DMS114 treated with DMSO at 0.1 percent for 48 hours (cell line): Measurements from ENCODE around the gene MAN1B1.

Experiments
- DNase-seq: peaks from one replicate; lab custom pipeline; 2025; ENCODE audit not compliant: unreplicated experiment; lab: John Stamatoyannopoulos, UW

MAN1B1 gene

DNA sequence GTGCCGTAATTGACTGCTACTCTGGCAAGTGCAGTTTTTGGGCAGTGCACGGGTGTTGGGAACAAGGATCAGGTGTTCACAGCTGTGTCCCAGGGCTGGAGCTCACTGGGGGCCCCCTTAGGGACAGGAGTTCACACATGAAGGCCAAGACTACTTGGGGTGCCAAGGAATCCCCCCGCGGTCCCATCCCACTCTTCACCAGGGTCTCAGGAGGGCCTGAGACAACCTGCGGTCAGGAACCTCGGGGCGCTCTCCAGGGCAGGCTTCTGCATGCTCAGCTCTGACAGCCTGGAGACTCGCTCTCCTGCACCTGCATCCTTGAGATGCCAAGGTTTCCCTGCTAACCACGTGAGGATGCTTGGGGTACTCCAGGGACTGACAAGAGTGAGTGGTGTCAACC, 2.3 kb upstream of the MAN1B1 start:
- no peak for DNase-seq

DNA sequence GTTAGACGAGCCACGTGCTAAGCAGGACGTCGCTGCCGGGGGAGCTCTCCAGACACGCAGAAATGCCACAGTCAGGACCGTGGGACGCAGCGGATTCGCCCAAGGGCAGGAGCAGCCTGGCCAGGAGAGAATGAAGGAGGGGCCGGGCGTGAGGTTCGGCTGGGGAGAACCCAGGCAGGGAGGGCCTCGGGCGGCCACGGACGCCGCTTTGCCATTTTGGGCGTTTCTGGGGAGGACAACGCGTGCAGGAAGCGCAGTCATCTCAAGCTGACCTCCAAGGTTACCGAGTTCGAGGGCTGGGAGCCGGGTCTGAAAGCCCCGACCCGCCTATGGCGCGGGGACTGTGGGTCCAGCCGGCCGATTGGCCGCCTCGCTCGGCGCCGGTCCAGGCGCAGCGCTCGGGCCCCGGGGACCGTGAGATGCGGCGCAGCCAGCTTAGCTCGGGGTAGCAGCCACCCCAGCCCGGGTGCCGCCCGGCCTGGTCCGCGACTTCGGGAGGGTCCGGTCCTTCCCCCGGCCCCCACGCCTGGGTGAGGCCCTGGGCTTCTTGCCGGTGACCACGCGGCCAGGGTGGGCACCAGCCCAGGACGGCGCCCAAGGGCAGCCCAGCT, 760 bp upstream of the MAN1B1 start:
- no peak for DNase-seq

DNA sequence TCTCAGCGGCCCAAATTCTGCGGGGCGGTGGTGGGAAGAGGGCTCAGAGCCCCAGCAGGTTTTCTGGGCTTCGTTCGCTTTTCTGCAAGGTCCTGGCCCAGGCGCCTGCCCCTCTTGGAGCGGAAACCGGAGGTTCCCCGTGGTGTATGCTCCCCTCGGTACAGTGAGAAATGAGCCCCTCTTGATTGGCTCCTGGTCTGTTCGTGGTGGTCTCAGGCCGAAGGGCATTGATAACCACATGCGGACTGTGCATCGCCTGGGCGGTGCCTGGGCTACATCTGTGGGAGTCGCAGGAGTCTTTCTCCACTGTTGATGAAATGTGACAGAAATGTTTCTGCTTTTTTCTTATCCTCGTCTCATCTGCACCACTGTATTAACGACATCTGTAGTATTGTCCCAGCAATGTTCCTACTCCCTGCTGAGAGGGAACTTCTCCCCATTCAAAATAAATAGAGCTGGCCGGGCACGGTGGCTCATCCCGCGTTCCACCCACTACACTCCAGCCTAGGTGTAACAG, 682 bp downstream of the MAN1B1 start:
- DNase-seq: no peak

DNA sequence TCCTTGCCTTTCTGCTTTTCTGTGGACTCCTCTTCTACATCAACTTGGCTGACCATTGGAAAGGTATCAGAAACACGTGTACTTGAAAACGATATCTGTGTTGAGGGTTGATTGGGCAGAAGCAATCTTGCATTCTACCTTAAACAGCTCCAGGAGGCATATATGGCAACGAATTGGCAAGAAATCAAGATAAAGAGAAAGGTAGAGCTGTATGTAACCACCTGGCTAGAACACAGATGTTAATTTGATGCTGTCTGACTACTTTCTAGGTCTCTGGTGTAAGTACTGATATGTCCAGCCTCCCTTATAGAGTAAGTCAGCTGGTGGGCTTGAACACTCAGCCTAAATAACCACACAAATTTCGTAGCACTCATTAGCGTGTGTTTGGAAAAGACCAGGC, 1.3 kb downstream of the MAN1B1 start:
- no peak for DNase-seq

DNA sequence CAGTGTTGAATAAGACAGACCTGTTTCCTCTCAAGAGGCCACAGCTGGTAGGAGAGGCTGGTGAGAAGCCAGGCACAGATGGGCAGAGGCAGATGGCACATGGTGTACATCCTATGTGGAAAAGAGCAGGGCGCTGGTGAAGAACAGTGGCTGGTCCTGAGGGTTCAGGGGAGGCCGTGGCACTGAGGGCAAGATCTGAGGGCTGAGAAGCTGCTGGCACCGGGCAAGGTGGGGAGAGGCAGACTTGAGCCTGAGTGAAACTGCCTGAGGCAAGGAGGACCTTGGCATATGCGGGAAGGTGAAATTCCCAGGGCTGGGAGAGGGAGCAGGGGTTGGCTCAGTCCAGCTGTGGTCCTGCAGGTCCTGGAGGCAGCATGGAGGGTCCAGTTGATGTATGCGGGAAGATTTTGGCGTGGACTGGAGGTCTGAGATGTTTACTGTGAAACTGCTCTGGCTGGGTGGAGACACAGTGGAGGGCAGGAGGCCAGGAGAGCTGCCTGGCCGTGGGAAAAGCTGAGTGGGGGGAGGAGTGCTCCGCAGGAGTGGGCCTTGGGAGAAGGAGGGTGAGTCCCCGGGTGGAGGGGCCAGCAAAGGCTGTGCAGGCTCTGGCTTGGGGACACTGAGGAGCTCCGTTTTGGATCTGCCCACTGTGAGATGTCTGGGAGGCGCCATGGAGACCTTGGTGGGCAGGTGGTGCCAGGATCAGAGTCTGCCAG, 2.6 kb downstream of the MAN1B1 start:
- no peak for DNase-seq

DNA sequence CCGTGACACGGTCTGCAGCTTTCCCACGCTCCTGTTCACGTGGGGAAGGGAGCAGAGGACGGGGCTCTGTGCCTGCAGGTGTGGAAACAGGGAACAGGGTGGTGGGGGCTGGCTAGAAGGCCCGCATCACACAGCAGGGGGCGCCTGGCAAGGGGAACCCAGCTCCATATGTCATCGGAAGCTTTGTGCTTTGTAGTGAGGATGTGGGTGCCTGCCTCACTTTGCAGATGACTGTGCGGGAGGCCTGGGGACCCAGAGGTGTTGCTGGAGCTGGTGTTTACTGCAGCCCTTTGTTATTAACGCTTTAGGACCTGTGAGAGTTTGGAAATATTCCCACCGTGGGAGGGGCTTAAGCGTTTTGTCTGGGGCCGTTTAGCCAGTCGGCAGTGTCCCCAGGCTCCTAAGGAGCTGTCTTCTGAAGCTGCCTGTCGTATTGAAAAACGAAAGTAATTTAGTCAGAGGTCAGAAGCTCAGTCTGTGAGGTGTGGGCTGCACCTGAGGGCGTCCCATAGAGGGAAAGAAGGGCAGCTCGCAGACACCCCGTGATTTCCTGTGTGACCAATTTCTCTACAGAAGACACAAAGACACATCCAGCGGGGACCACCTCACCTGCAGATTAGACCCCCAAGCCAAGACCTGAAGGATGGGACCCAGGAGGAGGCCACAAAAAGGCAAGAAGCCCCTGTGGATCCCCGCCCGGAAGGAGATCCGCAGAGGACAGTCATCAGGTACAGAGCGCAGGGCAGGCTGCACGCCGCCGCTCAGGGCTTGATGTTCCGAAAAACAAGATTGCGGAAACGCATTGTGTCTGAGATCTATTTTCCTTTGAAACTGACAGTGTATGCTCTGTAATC, 9.1 kb downstream of the MAN1B1 start:
- DNase-seq: no peak

DNA sequence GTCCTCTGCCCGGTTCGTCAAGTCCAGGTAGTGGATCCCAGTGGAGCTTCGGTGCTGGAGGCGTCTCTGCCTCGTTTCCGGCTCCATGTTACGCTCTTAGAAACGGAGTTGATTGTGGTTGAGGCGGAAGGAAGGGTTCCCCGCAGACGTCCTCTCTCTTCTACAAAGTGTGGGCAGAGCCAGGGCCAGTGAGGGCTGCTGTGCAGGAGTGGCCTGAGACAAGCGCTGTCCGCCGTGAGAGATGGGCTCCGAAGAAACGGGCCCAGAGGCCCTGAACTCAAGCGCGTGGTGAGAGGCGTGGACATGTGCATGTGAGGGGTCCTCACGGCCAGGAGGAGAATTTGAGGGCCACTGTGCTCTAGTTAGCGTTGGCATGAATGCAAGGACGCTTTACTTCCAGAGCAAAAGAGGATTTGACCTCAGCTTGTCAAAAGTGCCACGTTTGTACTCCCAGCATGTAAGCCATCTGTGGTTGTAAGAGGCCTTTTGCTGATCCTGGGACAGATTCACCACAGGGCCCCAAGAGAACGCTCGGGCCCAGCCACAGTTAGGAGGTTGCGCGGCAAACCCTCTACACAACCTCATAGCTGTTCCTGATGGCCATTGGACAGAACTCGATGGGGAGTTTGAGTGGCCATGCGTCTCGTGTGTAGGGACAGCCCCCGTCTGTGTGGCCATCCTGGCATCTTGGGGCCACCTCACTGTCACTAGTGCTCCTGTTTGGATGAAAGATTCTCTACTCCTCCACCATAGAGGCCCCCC, 10.2 kb downstream of the MAN1B1 start:
- DNase-seq: no peak

DNA sequence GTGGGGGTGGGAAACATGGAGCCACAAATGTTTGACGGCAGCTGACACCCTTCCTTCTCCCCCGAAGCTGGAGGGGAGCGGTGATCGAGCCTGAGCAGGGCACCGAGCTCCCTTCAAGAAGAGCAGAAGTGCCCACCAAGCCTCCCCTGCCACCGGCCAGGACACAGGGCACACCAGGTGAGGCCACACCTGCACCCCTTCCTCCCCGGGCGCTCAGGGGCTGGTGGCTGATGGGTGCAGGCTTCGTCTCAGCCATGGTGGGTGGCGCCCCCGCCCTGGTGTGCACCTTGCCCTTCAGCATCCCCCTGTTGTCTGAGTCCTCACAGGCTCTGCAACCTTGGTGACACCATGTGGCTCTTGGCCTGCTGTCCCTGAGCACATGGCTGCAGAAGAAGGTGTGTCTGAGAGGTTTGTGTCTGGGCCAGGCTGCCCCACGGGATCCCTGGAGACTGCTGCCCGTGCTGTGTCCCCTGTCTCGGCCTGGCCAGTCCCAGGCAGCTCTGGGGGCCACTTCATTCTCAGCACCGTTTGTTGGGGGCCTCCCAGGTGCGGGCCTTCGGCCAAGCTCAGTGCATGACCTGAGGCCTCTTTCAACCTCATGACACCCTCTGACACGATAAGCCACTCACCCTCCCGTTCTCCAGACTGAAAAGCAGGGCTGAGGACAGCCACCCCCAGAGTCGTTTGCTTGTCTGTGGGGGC, 11.1 kb downstream of the MAN1B1 start:
- DNase-seq: no peak

DNA sequence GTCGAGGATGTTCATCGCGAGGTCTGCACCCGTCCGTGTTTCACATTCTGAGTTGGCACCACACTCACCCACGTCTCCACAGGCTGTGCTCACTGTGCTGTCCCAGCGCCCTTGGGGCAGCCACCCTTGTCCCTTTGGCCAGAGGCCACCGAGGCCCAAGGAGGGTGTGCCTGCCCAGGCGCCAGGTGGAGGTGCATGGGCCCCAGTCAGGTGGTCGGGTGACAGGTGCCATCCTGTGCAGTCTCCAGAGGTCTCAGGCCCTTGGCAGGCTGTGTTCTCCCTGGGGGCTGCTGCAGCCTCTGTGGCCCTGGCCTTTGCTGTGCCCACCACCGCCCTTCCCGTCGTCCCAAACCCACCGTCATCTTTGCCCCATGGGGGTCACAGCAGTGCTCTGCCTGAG, 12.4 kb downstream of the MAN1B1 start:
- no peak for DNase-seq

DNA sequence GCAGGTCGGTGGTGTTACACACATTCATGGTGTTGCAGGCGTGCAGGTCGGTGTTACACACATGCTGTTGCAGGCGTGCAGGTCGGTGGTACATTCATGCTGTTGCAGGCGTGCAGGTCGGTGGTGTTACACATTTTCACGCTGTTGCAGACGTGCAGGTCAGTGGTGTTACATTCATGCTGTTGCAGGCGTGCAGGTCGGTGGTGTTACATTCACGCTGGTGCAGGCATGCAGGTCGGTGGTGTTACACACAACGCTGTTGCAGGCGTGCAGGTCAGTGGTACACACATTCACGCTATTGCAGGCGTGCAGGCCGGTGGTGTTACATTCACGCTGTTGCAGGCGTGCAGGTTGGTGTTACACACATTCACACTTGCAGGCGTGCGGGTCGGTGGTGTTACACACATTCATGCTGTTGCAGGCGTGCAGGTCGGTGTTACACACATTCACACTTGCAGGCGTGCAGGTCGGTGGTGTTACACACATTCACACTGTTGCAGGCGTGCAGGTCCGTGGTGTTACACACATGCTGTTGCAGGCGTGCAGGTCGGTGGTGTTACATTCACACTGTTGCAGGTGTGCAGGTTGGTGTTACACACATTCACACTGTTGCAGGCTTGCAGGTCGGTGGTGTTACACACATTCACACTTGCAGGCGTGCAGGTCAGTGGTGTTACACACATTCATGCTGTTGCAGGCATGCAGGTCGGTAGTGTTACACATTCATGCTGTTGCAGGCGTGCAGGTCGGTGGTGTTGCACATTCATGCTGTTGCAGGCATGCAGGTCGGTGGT, 16.6 kb downstream of the MAN1B1 start:
- no peak for DNase-seq

DNA sequence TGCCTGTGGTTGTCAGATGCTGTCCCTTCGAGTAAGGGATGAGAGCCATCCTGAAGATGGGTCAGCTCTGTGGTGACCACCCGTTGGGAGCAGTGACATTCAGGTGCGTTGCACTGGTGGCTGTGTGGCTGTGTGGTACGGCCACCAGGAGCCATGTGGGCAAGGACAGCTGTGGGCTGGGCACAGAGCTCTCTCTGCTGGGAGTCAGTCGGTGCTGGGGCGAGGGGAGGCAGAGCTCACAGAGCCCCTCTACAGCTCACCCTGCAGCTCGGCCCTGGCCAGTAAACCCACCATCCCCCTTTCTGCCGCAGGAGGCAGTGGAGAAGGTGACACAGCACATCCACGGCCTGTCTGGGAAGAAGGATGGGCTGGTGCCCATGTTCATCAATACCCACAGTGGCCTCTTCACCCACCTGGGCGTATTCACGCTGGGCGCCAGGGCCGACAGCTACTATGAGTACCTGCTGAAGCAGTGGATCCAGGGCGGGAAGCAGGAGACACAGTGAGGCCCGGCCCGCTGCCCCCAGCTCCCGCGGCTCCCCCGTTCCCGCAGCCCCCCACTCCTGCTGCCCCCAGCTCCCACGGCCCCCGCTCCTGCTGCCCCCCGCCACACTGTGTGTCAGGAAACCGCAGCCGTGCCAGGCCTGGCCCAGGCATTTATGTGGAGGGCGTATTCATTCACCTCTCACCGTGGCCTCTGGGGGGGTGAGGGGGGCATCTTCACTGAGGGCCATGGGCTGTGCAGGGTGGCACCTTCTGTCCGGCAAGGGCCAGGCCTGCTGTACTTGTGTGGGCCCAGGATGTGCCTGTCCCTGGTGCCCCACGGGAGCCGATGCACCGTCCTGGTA, 19.3 kb downstream of the MAN1B1 start:
- no peak for DNase-seq

DNA sequence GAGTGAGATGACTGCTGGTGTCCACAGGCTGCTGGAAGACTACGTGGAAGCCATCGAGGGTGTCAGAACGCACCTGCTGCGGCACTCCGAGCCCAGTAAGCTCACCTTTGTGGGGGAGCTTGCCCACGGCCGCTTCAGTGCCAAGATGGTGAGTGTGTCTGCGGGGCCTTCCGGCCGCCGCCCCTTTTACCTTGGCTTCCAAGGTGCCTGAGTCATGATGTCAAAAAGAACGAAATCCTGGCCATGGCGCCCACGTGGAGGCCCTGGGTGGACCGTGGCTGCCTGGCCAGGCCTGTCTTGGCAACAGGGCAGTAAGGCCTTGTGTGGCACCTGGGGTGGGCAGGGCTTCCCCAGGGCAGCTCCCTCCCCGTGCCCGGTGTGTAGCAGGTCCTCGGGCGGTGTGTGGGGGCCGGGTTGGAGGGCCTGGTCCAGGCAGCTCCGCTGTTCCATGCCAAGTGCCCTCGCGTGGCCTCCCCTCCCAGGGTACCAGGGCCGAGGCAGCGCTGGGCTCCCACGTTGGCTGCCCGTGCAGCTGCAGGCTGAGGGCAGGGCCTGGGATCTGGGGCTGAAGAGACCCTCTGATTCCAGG, 20.0 kb downstream of the MAN1B1 start:
- DNase-seq: no peak

DNA sequence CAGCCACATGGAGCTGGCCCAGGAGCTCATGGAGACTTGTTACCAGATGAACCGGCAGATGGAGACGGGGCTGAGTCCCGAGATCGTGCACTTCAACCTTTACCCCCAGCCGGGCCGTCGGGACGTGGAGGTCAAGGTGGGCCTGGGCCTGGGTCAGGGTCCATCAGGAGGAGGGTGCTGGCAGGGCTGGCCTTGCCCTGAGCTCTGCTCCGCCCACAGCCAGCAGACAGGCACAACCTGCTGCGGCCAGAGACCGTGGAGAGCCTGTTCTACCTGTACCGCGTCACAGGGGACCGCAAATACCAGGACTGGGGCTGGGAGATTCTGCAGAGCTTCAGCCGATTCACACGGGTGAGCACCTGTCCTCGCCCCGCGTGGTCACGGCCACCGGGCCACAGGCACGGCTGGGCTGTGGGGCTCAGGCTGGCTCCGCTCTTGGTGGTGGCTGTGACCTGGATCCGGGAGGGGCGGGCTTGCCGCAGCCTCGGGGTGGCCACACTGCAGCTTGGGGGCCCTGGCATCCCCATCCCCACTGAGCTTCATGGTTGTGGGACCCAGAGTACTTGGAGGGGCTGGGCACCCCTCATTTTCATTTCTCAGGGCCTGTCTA, 20.6 kb downstream of the MAN1B1 start:
- no peak for DNase-seq

DNA sequence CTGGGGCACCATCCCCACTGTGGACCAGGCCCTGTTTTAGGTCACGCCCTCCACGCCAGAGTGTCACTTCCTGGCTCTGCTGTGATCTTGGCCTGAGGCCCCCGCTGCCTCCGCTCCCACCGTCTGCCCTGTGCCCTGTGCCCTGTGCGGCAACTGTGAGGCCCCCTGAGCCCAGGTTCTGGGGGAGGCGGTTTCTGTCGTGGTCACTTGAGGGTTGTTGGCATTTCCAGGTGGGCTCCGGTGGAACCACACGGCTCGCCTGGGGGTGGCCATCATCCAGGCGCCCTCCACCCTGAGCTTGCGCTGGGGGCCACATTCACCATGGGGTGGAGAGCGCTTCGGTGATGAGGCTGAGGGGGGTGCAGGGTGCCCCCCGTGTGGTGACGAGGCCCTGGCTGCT, 21.2 kb downstream of the MAN1B1 start:
- no peak for DNase-seq

DNA sequence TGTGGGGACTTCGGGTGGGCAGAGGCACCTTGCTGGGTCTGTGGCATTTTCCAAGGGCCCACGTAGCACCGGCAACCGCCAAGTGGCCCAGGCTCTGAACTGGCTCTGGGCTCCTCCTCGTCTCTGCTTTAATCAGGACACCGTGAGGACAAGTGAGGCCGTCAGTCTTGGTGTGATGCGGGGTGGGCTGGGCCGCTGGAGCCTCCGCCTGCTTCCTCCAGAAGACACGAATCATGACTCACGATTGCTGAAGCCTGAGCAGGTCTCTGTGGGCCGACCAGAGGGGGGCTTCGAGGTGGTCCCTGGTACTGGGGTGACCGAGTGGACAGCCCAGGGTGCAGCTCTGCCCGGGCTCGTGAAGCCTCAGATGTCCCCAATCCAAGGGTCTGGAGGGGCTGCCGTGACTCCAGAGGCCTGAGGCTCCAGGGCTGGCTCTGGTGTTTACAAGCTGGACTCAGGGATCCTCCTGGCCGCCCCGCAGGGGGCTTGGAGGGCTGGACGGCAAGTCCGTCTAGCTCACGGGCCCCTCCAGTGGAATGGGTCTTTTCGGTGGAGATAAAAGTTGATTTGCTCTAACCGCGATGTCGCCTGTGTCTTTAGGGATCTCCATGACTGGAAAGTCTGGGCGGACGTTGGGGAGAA, 21.9 kb downstream of the MAN1B1 start:
- DNase-seq: no peak

DNA sequence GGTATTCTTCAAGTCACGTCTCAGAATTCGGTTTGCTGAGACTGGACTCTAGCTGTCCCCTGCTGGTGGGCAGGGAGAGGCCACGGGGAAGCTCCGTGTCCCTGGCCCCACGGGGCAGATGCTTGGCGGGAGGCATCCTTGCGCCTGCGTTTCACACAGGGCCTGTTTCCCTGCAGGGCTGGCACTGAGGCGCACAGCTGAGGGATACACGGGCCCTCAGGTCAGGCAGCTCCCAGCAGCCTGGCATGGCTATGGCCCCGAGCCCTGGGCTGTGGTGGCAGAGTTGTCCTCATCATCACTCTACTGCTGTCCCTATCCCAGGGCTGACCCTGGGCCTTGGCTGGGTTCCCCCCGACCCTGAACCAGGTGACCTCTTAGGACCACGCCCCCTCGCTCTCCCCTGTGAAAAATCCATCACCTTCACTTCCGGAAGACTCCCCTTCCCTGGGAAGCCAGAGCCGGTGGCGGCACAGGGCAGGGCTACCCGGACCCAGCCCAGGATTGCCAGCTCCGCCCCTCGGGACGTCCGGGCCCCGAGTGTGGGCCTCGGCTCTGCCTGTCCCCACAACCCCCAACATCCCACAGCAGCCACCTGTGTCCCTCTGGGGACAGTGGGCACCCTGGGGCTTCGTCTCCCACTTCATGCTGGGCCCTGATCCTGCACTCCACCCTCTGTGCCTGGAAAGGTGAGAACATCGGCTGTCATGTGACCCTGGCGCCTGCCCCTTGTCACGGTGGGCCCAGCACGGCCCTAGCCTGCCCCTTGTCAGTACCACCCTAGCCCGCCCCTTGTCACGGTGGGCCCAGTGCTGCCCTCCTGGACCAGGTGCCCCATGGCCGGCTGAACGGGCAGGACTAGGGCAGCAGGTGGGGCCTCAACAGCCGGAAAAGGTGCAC, 22.7 kb downstream of the MAN1B1 start:
- DNase-seq: no peak
